ENCODE measurements around the gene PPP3CA.

DNA sequence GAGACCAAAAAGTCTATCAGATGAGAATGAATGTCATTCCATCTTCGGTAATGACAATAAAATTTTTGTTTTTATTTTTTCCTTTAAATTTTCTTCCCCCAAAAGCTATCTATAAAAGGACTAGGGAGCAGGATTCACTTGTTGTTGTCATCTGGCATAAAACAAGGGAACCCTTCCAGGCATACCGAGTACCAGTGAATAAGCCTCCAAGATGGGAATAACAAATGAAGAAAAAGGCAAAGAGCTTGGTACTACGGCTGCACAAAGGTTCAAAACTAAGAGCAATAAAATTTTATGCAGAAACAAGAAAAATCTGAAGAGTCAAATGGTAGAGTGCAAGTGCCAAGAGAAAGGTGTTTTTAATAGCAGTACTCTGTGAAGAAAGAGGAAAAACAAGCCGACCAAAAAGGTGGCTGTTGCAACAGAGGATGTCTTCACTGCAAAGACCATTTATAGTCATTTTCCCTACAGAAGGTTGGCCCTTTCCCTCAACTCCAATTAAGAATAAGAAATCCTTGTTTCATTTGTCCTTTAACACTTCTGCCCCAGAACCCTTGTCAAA is 25.8 kb downstream of the PPP3CA start:
- TF ChIP-seq EZH2 (IDR thresholded peaks at IDR 0.05; ENCODE audit: borderline replicate concordance, low read depth, low read length, poor library complexity, severe bottlenecking): no peak
- TF ChIP-seq, protein P1, sequence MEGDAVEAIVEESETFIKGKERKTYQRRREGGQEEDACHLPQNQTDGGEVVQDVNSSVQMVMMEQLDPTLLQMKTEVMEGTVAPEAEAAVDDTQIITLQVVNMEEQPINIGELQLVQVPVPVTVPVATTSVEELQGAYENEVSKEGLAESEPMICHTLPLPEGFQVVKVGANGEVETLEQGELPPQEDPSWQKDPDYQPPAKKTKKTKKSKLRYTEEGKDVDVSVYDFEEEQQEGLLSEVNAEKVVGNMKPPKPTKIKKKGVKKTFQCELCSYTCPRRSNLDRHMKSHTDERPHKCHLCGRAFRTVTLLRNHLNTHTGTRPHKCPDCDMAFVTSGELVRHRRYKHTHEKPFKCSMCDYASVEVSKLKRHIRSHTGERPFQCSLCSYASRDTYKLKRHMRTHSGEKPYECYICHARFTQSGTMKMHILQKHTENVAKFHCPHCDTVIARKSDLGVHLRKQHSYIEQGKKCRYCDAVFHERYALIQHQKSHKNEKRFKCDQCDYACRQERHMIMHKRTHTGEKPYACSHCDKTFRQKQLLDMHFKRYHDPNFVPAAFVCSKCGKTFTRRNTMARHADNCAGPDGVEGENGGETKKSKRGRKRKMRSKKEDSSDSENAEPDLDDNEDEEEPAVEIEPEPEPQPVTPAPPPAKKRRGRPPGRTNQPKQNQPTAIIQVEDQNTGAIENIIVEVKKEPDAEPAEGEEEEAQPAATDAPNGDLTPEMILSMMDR (conservative IDR thresholded peaks at IDR 0.05; ENCODE audit: low read depth, low read length): no peak

Data from A673 (cell line).